Bone marrow (tissue), 2 donors: Measurements from ENCODE around the gene PSG5.
"Not testable (repeated sequence)": the region's sequence is repeated elsewhere in the genome, so short reads cannot be mapped to it uniquely, and the experiment has no call there.

Experiments
- DNase-seq, 2 donors: peaks; one replicate each; lab custom pipeline; 2025; lab: John Stamatoyannopoulos, UW

Gene PSG5

GRCh38 chr19:43186311-43186935 is at the start of gene PSG5:
Gene PSG5, minus strand, starts transcription at chr19:43186536. Its CDS starts 131 bp downstream, at chr19:43186405.
- not testable (repeated sequence) for DNase-seq

- DNase-seq = not testable (repeated sequence)
Measured at GRCh38 chr19:43235686-43236085, 49.4 kb upstream of the PSG5 start.

- no peak for DNase-seq
Measured at GRCh38 chr19:43229315-43229714, 43.0 kb upstream of the PSG5 start.

- not testable (repeated sequence) for DNase-seq
Measured at GRCh38 chr19:43228730-43229129, 42.4 kb upstream of the PSG5 start.

GRCh38 chr19:43226986-43227385 is 40.6 kb upstream of the PSG5 start:
- DNase-seq = not testable (repeated sequence)

GRCh38 chr19:43224855-43225253 is 38.5 kb upstream of the PSG5 start:
- no peak for DNase-seq

- DNase-seq = not testable (repeated sequence)
Measured at GRCh38 chr19:43224201-43224854, 38.0 kb upstream of the PSG5 start.

GRCh38 chr19:43221891-43222290 is 35.6 kb upstream of the PSG5 start:
- not testable (repeated sequence) for DNase-seq

- not testable (repeated sequence) for DNase-seq
Measured at GRCh38 chr19:43219136-43219535, 32.8 kb upstream of the PSG5 start.

- DNase-seq = not testable (repeated sequence)
Measured at GRCh38 chr19:43215881-43216280, 29.5 kb upstream of the PSG5 start.

GRCh38 chr19:43207991-43208390 is 21.7 kb upstream of the PSG5 start:
- DNase-seq = no peak

- DNase-seq = not testable (repeated sequence)
Measured at GRCh38 chr19:43207174-43207573, 20.8 kb upstream of the PSG5 start.

- not testable (repeated sequence) for DNase-seq
Measured at GRCh38 chr19:43205471-43206105, 19.3 kb upstream of the PSG5 start, which contains the start of gene PSG4. Gene PSG4, minus strand, starts transcription at chr19:43205638. Its CDS starts 102 bp downstream, at chr19:43205536.

GRCh38 chr19:43203611-43204010 is 17.3 kb upstream of the PSG5 start:
- DNase-seq = not testable (repeated sequence)

- not testable (repeated sequence) for DNase-seq
Measured at GRCh38 chr19:43201891-43202290, 15.6 kb upstream of the PSG5 start.

GRCh38 chr19:43201337-43201801 is 15.0 kb upstream of the PSG5 start:
- not testable (repeated sequence) for DNase-seq

- DNase-seq = not testable (repeated sequence)
Measured at GRCh38 chr19:43198686-43199419, 12.5 kb upstream of the PSG5 start.

- not testable (repeated sequence) for DNase-seq
Measured at GRCh38 chr19:43197666-43198397, 11.5 kb upstream of the PSG5 start.

- not testable (repeated sequence) for DNase-seq
Measured at GRCh38 chr19:43194397-43194796, 8.1 kb upstream of the PSG5 start.

GRCh38 chr19:43192381-43193155 is 6.2 kb upstream of the PSG5 start:
- not testable (repeated sequence) for DNase-seq

GRCh38 chr19:43188092-43188491 is 1.8 kb upstream of the PSG5 start:
- DNase-seq = not testable (repeated sequence)
